ENCODE data around the gene SURF1.

DNA sequence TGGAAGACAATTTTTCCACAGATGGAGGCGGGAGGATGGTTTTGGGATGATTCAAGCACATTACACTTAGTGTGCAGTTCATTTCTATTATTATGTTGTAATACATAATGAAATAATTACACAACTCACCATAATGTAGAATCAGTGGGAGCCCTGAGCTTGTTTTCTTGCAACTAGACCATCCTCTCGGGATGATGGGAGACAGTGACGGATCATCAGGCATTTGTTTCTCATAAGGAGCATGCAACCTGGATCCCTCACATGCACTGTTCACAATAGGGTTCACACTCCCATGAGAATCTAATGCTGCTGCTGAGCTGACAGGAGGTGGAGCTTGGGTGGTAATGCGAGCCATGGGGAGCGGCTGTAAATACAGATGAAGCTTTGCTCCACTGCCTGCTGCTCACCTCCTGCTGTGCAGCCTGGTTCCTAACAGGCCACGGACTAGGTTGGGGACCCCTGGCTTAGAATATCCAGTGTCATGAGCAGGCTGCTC is 21.5 kb upstream of the SURF1 start:
- TF ChIP-seq SP1 (IDR thresholded peaks at IDR 0.05; ENCODE audit: low read depth) = no peak
- TF ChIP-seq, protein P1, sequence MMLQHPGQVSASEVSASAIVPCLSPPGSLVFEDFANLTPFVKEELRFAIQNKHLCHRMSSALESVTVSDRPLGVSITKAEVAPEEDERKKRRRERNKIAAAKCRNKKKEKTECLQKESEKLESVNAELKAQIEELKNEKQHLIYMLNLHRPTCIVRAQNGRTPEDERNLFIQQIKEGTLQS (IDR thresholded peaks at IDR 0.05) = no peak

All from HCT116 (cell line).